GM19397 (cell line): ENCODE data around the gene GPALPP1.
"Not testable (repeated sequence)": the region's sequence is repeated elsewhere in the genome, so short reads cannot be mapped to it uniquely, and the experiment has no call there.

Experiments
- ATAC-seq: cut with Tn5 transposase; IDR thresholded peaks from one replicate; pipeline ENCODE4 v1.9.1; 2021; ENCODE audit warnings: mild to moderate bottlenecking, moderate library complexity; ENCODE audit not compliant: unreplicated experiment

The GPALPP1 gene

DNA sequence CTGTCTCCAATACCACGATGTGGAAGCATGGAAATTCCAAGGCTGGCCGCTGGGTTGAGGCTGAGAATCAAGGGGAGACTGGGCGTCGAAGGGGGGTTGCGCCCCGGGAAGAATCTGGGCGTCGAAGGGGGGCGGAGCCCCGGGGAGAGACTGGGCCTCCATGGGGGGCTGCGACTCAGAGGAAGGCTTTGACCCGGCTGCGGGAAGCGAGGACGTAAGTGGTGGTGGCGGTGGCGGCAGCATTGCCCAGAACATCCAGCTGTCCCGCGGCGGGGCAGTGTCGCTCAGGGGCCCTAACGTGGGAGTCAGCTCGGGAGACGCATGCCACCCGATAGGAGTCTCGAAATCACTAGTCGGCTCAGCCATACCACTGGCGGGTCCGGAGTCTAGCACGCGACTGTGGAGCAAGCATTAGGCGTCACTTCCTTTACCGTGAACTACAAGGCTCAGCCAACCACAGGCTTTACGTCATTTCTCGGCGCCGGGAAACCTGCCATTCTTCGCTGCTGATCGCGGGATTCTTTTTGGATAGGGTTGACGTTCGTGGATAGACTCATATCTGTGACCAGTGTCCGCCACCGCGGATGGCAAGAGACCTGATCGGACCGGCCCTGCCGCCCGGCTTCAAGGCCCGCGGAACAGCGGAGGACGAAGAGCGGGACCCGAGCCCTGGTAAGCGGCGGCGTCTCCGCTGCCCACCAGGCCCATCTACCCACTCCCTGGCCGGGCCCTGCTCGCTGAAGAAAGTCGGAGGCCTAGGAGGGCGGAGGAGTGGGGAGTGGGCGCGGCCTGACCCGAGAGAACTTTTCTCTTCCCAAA lies at the start of gene GPALPP1, which contains the start of gene NUFIP1:
Gene GPALPP1, plus strand, starts transcription at position 468 of the 819 bp plus-strand sequence. Its CDS starts 117 bp downstream, at position 585.
Gene NUFIP1, minus strand, starts transcription at position 401 of the 819 bp plus-strand sequence. Its CDS starts 35 bp downstream, at position 366.
- ATAC-seq, result peak; percentile 95

DNA sequence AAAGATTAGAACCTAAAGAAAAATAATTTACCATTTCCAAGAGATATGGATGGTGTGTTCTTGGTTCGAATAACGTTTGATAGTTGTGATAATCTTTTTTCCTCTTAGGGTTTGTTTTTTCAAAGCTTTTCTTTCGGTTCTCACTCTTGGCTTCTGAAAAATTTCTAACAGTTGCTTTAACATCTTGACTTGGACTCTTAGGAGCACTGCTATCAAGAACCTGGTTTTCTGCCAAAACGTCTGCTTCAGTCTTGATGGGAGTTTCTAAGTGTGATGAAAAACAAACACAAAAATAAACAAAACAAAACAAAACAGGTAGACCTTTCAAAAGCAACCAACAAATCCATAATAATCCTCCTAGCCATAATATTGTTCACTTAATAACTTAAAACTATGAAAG lies 45.9 kb upstream of the GPALPP1 start:
- not testable (repeated sequence) for ATAC-seq

- ATAC-seq, result no peak
Measured at GRCh38 chr13:44951184-44951583, 38.2 kb upstream of the GPALPP1 start.

GRCh38 chr13:44952671-44953070 lies 36.7 kb upstream of the GPALPP1 start:
- no peak for ATAC-seq

- ATAC-seq, result no peak
Measured at GRCh38 chr13:44954224-44954623, 35.1 kb upstream of the GPALPP1 start.

- ATAC-seq, result no peak
Measured at GRCh38 chr13:44955406-44955805, 33.9 kb upstream of the GPALPP1 start.

GRCh38 chr13:44961997-44962396 lies 27.3 kb upstream of the GPALPP1 start:
- no peak for ATAC-seq

GRCh38 chr13:44967704-44968433 lies 21.5 kb upstream of the GPALPP1 start:
- no peak for ATAC-seq

DNA sequence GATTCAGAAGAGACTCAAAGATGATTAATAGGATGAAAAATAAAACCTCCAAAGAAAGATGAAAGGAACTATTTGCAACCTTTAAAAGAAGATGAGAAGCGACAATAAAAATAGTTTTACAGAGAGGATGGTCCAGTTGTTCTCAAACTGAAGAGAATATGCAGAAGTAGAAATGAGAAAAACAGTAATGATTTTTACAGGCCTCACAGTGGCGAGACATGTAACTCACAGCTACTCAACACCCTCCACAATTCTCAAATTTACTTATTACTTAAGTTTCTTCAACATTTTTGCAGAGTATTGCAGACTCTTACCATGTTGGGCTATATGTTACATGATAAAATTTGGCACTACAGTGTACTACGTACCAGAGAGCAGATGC lies 20.9 kb upstream of the GPALPP1 start:
- no peak for ATAC-seq

- ATAC-seq, result no peak
Measured at GRCh38 chr13:44969551-44970484, 19.5 kb upstream of the GPALPP1 start.

- ATAC-seq, result no peak
Measured at GRCh38 chr13:44971656-44972595, 17.4 kb upstream of the GPALPP1 start.

GRCh38 chr13:44972956-44973581 lies 16.3 kb upstream of the GPALPP1 start:
- no peak for ATAC-seq

GRCh38 chr13:44974056-44974793 lies 15.1 kb upstream of the GPALPP1 start:
- no peak for ATAC-seq

DNA sequence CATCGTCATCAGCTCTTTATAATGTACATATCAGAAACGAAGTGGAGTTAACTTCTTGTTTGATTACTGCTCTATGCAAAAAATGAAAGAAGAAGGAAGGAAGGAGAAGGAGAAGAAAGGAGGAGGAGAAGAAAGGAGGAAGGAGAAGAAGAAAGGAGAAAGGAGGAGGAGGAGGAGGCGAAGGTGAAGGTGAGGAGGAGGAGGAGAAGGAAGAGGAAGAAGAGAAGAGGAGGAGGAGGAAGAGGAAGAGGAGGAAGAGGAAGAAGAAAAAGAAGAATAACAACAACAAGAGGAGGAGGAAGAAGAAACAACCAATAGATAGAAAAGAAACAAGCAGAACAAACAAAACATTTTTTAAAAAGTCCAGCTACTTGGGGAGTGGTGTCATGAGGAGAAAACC lies 13.1 kb upstream of the GPALPP1 start:
- no peak for ATAC-seq

GRCh38 chr13:44976949-44977583 lies 12.3 kb upstream of the GPALPP1 start:
- no peak for ATAC-seq

DNA sequence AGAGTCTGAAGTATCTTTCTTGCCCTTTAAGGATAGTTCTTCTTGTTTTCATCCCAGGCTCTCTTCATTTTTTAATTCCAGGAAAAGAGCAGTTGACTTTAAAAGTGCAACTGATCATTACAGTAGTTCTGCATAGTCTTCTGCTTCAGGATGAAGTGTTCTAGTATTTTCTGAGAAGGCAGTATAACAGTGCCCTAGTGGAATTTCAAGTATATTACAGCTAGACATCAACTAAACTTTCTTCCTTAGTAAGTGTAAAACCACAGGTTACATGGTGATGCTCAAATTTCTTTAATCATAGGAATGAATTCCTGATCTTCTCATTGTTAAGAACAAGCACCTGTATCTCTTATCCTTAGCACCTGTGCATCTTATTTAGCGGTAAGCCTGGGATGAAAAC lies 11.0 kb upstream of the GPALPP1 start:
- no peak for ATAC-seq

GRCh38 chr13:44989941-44990340 lies 603 bp downstream of the GPALPP1 start:
- ATAC-seq, result no peak

GRCh38 chr13:45003417-45003816 lies 14.1 kb downstream of the GPALPP1 start:
- no peak for ATAC-seq
